GM18505 (cell line): ENCODE results near the gene AEBP1.

Experiments used
- ATAC-seq: cut with Tn5 transposase; IDR thresholded peaks from one replicate; pipeline ENCODE4 v1.9.1; 2021; ENCODE audit not compliant: unreplicated experiment
- POLR2A ChIP-seq: IDR thresholded peaks from 4 replicates; pipeline ENCODE4 v1.6.1; 2011; ENCODE audit warnings: borderline replicate concordance; ENCODE audit not compliant: insufficient read depth, insufficient read length; ENCODE audit errors: extremely low read depth

AEBP1 gene

DNA sequence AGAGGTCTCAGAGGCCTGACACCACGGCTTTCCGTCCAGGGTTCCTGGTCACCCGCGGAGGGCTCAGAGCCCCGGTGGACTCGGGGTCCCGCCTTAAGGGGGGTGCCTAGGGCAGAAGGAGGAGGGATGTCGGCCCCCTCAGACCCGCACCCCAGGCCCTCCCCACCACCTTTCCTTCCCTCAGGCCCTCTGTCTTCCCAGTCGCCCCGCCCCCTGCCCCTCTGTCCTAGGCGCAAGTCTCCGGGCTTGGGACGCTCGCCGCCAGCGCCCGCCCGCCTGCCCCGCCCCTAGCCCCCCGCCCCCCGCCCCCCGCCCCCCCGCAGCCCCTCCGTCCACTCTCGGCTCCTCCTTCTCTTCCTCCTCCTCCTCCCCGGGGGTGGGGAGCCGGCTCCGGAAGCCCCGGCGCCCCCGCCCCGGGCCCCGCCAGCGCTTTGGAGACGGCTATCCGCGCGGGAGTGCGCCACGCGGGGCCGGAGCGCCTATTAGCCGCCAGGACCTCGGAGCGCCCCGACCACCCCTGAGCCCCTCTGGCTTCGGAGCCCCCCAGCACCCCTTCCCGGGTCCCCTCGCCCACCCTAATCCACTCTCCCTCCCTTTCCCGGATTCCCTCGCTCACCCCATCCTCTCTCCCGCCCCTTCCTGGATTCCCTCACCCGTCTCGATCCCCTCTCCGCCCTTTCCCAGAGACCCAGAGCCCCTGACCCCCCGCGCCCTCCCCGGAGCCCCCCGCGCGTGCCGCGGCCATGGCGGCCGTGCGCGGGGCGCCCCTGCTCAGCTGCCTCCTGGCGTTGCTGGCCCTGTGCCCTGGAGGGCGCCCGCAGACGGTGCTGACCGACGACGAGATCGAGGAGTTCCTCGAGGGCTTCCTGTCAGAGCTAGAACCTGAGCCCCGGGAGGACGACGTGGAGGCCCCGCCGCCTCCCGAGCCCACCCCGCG is at the start of gene AEBP1:
TSS of gene AEBP1 (plus strand) at position 423 of the 937 bp plus-strand sequence. CDS start at position 744, 321 bp downstream.
- no peak for ATAC-seq
- TF ChIP-seq POLR2A: no peak

DNA sequence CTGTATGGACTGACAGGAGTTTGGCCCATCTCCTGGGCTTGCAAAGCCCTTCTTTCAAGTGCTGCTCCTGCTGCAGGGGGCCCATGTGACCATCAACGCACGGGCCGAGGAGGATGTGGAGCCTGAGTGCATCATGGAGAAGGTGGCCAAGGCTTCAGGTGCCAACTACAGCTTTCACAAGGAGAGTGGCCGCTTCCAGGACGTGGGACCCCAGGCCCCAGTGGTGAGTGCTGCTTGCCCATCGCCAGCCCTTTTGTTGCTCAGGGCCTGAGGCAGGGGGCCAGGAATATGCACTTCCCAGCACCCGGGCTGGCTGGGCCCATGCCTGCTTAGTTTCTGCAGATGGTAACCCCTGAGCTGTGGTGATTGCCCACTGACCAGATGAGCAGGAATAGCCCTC is 47.5 kb upstream of the AEBP1 start:
- no peak for TF ChIP-seq POLR2A
- no peak for ATAC-seq

DNA sequence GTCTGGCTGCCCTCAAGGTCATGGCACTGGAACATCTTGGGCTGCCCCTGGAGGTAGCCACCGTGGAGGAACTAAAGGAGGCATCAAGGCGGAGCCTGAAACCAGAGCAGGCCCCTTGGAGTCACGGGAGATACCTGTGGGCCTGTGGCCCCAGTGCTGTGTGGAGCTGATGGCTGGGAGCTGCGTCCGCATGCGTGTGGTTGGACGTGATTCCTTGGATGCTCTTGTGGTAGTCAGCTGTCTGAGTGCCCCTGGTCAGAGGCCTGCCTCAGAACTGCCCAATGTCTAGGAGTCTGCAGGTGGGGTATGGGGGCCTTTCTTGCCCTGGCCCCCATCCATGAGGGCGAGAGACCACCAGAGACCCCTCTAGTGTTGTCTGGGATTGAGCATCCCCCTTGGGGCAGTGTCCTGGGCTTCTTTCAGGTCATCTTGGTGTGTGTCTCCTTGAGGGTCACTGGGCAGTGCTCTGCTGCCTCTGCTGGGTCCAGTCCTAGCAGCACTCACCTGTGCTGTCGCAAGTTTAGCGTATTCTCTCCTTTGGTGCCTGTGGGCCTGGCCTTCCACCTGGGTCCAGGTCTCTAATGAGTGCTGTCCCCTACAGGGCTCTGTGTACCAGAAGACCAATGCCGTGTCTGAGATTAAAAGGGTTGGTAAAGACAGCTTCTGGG is 46.8 kb upstream of the AEBP1 start:
- no peak for TF ChIP-seq POLR2A
- no peak for ATAC-seq

DNA sequence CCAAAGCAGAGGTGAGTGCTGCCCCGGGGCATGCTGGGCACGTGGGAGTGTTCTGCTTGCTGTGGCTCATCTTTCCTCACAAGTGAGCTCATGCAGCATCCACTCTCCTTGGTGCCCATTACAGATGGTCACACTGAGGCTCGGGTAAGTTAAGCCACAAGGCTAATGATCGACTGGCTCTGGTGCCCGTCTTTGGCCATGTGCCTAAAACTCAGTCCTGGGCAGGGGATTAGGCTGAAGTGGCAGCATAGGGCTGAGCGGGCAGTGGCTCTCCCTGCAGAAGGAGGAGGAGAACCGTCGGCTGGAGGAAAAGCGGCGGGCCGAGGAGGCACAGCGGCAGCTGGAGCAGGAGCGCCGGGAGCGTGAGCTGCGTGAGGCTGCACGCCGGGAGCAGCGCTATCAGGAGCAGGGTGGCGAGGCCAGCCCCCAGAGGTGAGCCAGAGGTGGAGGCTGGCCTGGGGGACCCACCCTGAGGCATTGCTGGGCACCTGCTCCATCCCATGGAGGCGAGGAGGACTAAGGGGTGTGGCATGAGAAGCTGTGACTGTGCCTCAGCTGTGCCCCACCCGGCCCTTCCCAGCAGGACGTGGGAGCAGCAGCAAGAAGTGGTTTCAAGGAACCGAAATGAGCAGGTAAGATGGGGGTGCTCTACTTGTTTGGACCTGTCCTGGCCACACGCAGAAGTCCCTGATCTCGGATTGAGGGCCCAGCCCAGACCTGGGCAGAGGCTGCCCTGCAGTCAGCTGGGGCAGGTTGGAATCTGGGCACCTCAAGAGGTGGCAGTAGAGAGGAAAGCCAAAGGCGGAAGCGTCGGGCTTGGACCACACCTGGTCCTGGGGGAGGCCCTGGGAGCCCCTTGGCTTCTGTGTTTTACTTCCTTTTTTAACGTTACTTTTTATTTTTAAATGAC is 46.0 kb upstream of the AEBP1 start:
- no peak for TF ChIP-seq POLR2A

DNA sequence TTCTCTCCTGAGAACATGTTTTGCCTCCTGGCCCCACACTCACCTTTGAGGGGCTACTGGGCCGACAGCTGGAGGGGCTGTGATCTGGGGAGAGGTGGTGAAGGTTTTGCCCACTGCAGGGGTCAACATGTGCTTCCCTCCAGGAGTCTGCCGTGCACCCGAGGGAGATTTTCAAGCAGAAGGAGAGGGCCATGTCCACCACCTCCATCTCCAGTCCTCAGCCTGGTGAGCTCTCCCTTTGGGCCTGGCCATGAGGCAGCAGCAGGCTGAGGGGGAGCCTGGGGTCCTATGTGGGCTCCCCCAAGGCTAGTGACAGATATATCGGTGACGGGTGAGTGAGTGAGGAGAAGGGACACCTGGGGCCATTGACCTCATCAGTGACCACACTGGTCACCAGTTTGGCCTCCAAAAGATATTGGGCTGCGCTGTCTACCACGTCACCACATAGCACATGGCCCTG is 45.4 kb upstream of the AEBP1 start:
- no peak for ATAC-seq
- TF ChIP-seq POLR2A: no peak

More for the DNA sequence above, 46.0 kb upstream of the AEBP1 start:
- no peak for ATAC-seq

DNA sequence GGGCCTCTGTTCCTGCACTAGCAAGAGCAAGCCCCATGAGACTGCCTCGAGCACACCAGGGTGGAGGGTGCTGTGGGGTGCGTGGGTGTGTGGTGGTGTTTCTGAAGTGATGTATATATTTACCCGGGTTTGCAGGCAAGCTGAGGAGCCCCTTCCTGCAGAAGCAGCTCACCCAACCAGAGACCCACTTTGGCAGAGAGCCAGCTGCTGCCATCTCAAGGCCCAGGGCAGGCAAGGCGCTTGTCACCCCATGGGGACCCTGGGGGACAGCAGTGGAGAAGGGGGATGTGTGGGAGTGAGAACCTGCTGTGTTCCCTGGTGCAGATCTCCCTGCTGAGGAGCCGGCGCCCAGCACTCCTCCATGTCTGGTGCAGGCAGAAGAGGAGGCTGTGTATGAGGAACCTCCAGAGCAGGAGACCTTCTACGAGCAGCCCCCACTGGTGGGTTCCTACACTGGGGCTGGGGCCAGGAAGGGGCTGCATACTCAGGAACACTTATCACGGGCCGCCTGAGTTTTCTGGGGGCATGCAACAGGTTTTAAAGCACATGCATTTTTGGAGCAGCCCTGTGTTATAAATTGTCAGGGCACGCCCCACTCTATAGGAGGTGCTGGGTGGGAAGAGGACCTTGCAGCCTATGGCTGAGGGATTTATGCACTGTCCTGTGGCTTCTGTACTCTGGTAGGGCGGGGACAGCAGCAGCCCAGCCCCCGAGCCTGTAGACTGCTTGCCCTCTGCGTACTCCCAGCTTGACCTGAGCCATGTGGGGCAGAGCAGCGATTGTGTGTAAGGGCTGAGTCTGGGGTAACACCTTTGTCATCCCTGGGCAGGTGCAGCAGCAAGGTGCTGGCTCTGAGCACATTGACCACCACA is 44.7 kb upstream of the AEBP1 start:
- no peak for TF ChIP-seq POLR2A
- peak; percentile 51 for ATAC-seq

DNA sequence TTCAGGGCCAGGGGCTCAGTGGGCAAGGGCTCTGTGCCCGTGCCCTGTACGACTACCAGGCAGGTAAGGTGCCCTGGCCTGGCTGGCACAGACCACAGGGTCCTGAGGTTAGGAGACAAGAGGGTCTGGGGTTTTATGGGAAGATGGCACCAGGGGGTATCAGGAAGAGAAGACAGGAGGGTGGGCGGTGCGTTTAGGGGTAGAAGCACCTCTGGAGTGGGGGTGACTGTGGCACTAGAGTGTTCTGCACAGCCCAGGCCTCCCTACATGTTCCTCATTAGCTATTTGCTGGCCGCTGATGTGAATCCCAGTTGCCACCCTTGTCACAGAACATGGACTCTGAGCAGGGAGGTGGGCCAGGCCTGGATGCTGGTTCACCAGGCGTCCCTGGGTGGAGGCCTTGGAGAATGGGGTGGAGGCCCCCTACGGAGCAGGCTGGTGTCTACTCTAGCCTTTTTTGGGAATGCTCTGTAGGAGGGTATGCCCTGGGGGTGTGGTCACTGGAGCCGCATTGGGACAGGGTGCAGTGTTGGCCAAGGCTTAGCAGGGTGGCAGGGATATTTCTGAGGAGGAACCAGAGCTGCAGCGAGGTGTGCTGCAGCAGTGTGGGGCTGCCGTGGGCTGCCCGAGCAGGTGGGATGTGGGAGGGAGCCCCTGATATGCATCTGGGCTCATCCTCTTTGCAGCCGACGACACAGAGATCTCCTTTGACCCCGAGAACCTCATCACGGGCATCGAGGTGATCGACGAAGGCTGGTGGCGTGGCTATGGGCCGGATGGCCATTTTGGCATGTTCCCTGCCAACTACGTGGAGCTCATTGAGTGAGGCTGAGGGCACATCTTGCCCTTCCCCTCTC is 43.8 kb upstream of the AEBP1 start:
- ATAC-seq: no peak
- no peak for TF ChIP-seq POLR2A

DNA sequence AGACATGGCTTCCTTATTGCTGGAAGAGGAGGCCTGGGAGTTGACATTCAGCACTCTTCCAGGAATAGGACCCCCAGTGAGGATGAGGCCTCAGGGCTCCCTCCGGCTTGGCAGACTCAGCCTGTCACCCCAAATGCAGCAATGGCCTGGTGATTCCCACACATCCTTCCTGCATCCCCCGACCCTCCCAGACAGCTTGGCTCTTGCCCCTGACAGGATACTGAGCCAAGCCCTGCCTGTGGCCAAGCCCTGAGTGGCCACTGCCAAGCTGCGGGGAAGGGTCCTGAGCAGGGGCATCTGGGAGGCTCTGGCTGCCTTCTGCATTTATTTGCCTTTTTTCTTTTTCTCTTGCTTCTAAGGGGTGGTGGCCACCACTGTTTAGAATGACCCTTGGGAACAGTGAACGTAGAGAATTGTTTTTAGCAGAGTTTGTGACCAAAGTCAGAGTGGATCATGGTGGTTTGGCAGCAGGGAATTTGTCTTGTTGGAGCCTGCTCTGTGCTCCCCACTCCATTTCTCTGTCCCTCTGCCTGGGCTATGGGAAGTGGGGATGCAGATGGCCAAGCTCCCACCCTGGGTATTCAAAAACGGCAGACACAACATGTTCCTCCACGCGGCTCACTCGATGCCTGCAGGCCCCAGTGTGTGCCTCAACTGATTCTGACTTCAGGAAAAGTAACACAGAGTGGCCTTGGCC is 43.0 kb upstream of the AEBP1 start:
- no peak for TF ChIP-seq POLR2A
- no peak for ATAC-seq

DNA sequence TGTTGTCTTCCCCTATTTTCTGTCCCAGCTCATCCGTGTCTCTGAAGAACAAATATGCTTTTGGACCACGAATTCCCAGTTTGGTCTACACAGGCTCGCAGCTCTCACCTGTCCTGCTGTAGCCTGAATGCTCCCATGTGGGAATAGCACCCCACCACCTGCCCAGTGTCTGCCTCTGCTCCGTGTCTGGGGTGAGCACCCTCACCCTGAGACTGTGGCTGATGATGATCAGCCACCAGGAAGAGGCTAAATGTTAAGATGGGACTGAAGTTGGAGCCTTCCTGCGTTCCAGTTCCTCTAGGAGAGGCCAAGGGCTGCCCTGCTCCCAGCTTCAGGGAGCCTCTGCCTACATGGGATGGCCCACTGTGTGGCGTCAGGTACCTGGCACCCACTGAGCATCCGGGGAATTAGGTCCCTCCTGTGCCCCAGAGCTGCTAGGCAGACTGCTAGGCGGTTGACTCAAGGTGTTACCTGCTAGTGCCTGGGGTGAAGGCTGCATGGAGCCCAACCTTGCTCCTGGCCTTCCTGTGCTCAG is 42.4 kb upstream of the AEBP1 start:
- no peak for ATAC-seq
- no peak for TF ChIP-seq POLR2A

DNA sequence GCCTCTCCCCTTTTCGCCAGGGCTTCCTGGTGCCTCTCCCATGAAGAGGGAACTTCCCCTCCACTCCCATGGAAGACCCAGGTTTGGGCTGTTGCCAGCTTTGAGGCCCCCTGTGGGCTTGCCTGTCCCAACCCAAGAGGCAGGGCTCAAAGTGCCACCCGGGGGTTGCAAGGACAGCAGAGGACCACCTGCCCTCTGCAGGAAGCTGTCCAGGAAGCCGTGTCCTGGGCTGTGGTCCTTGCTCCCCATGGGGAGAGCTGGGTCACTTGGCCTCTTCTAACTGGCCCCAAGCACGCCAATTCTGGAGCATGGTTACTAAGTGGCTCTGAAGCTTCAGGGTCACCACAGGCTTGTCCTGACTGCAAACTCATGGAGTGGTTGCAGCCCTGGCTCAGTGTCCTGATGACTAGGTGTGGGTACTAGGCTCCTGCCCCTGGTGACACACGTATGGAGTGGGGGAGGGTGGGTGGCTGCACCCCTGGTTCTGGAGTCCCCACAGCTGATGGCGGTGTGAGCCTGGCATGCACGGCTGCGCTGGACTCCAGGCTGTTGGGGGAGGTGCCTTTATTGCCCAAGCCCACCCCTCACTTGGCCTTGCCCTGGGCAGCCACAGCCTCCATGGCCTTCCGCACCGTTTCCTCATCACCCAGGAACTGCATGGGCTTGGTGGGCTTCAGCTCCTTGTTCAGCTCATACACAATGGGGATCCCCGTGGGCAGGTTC is 41.8 kb upstream of the AEBP1 start:
- no peak for ATAC-seq
- peak; percentile 2 for TF ChIP-seq POLR2A
